CD4-positive, alpha-beta T cell treated with Interleukin-17A for 1 hour (primary cell): ENCODE data around the gene JARID2.

Source experiments
- DNase-seq: peaks from one replicate; pipeline ENCODE4 v3.0.0-alpha.2; 2020

Gene JARID2

DNA sequence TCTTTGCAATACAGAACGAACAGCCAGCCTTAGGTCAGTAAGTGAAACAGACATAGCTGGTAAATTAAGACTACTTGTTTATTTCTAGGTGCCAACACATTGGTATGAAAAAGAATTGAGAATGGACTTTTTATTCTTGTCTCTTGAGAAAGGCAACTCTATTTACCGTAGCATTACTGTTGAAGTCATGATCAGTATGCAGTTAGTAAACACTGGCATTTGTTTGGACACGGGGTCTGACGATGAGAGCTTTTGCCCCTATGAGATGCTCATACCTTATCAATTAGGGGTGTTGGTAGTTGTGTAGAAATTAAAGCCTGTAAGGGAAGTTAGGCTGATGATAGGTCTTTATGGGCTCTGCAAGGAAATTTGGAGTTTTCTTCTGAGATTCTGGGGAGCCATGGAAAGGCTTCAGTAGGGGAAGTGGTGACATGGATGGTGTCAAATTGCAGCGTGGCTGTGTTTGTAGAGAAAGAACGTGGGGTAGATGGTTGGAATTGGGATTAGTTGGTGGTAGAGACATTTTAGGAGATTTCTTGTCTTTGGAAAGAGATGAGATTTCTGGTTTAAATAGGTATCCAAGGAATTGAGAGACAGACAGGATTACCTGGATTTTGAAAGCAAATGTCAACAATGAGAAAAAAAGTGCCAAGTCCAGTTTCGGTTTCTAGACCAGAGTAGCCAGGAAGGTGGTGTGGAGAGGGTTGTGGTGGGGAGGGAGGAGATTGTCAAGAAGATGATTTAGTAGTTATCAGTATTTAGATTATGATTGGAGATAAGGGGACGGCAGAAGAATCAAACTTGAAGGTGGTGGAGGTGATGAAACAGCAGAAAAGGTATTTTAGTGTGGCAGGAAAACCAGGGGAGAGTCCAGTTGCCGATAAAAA, 116.6 kb downstream of the JARID2 start:
- DNase-seq = no peak

GRCh38 chr6:15363164-15363522, 117.3 kb downstream of the JARID2 start:
- no peak for DNase-seq

DNA sequence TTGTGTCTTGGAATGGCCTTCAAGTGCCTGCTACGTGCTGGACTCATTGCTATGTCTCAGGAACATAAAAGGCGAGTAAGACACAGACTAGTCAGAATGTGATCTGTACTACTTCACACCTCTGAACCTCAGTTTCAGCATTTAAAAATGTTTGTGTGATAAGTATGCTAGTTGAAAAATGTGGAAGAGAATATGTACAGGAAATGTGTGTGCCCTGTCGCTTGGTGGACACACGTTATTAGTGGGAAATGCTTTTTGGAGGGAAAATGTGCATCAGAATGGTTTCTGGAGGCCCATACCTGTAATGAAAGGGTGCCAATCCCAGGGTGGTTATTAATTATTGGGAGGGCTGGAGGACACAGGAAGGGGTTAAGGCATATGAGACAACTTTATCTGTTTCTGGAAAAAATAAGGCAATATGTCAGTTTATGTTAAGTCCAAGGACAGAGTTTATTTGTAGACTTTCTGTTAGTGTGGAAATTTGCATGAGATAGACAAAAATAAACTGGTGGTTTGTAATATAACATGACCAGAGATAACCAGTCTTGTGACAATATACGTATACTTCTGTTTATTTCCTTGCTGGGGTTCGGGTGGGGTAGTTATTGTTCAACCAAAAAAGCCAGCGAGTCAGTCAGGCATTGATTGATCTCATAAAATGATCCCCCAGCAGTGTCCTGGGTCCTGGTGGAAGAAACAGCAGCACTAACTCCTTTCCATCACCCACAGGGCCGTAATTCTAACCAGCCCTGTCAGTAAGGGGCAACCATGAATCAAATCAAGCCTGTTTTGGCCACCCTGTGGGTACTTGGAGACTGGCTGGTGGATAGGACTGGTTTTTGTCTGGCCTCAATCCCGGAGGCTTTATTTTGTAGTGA, 117.9 kb downstream of the JARID2 start:
- no peak for DNase-seq

DNA sequence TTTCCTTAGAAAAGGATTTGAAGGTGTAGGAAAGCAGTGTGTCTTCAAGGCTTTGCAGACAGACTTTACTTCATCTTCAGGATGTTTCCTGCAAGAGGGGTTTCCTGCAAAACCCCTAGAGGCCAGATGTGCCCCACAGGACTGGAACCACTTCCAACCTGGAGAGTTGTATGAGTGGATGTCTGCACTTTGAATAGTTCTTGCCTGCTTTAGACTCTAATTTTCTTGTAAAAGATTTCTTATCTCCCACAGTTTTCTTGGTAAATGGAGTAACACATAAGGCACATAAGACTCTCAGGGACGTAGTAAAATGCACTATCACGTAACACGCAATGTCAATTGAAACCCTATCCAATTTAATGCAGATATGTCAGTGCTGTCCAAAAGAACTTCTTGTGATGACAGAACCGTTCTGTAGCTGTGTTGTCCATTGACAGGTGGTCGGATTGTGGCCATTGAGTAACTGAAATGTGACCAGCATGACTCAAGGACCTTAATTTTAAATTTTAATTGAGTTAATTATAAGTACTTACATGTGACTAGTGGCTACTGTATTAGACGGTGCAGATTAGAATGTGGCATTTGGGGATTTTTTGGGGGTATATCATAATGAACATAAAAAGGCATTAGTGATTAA, 118.7 kb downstream of the JARID2 start:
- no peak for DNase-seq

GRCh38 chr6:15365273-15365687, 119.4 kb downstream of the JARID2 start:
- peak; percentile 37 for DNase-seq

GRCh38 chr6:15366003-15366535, 120.2 kb downstream of the JARID2 start:
- no peak for DNase-seq

DNA sequence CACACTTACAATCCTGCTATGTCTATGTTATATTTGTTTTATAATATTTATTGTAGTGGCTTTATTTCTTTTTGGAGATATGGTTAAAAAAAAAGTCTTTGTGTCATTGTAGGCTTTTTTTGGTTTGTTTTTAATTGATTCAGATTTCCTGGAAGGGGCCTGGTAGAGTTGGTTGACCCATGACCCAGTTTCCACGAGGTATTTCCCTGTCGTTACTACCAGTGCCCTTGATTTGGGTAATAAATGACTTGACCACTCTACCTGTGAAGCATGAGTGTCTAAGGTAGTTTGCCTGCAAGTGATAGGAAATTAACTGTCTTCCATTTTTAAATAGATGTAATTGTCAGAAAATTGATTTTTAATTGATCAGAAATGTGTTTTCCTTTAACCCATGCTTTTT, 121.0 kb downstream of the JARID2 start:
- DNase-seq = no peak

DNA sequence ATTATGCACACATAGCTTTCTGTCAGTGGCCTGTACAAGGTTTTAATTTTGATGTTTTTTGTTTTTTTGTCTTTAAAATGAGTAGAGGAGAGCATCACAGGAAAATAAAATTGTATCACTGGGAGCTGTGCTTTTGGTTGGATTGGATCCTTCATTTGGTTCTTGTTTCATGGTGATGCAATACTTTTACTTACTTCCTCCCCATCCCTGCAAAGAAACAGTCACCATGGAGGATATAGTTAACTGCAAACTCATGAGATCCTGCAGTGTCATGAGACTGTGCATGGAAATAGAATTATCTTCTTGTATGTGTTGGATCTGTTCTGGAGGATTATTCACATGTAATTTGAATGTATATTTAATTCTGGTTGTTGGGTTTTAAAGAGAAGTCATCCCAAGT, 122.3 kb downstream of the JARID2 start:
- no peak for DNase-seq

- DNase-seq = no peak
Measured at GRCh38 chr6:15368873-15369272, 123.0 kb downstream of the JARID2 start.

DNA sequence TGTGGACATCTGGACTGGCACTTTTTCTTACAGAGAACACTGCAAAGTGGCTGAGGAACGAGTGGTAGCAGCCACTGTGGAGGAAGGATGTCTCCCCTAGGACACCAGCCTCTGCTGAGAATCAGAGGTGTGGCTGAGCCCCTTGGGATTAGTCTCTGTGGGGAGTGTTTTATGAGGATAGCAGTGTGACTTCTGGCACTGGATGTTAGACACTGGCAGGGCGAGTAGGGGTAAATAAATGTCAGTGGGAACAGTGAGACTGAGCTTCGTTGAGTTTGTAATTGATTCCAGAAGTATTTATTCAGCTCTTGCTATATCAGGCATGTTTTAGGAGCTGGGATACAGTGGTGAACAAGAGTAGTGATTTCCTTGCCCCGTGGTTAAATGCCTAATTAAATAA, 124.0 kb downstream of the JARID2 start:
- no peak for DNase-seq

DNA sequence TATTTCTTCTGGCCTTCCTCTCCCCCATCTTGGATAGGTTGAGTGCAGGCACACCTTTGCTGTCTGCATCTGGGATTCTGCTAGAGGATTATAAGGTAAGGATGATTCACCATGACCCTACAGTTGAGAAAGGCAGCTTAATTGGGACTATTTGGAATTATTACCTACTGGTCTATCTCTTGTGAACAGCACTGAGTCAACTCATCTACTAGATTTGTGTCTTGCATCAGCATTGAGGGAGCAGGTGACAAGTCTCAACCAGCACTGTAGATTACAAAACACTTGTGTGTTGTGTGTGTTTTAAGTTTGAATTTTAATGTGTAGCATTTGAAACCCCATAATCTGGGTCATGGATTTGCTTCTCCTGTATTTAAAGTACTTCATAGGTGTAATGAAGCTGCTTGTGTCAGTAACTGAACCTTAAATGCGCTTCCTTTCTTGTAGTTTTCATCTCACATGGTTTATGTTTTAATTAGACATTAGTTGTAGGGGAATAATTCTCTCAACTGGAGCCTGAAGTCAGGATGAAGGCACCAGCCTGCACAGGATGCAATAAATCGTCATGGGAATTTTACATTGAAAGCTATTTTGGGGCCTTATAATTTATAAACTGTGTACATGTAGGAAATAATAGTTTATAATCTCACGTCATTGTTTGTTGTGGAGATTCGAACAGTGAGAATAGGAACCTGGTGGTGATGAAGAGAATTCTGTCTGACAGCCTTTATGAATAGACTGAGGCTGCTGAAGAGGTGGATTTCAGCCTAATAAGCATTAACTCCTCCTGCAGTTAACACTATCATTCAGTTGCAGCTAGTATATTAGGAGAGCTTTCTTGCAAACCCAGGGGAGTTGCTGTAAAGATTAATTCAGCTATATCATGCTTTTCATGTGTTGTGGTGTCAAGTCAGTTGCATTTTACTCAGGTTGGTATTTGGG, 125.1 kb downstream of the JARID2 start:
- DNase-seq = no peak

- DNase-seq = no peak
Measured at GRCh38 chr6:15372932-15373331, 127.1 kb downstream of the JARID2 start.

DNA sequence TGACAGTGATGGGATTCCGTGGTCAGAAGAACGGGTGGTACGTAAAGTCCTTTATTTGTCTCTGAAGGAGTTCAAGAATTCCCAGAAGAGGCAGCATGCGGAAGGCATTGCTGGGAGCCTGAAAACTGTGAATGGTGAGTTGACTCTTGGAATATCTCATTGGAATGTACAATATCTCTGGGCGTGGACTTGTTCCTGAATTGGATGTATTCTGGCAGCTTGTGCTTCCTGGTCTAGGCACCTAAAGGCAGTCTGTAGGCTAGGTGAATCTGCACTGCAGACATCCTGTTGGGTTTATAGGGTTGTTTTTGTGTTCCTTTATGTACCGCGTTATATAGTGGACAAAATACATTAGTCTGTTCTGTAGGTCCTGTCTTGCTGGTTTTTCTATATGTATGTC, 128.2 kb downstream of the JARID2 start:
- DNase-seq = no peak

DNA sequence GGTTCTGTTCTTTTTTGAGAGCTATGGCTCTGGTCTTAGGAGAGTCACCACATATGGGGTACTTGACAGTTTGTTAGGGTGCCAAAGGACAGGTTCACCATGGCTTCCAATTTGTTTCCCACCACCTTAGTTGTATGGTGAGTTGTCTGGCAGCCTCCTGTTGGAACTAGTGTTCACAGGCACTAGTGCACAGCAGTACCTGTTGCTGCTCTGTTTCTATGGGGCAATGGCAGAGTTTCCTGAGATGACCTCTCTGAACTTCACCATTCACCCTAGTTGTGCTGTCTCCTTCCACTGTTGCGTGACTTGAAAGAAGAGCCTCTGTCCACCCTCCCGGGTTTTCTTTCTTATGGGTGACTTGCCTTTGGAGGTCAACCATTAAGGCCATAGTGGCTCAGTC, 129.1 kb downstream of the JARID2 start:
- DNase-seq = no peak

DNA sequence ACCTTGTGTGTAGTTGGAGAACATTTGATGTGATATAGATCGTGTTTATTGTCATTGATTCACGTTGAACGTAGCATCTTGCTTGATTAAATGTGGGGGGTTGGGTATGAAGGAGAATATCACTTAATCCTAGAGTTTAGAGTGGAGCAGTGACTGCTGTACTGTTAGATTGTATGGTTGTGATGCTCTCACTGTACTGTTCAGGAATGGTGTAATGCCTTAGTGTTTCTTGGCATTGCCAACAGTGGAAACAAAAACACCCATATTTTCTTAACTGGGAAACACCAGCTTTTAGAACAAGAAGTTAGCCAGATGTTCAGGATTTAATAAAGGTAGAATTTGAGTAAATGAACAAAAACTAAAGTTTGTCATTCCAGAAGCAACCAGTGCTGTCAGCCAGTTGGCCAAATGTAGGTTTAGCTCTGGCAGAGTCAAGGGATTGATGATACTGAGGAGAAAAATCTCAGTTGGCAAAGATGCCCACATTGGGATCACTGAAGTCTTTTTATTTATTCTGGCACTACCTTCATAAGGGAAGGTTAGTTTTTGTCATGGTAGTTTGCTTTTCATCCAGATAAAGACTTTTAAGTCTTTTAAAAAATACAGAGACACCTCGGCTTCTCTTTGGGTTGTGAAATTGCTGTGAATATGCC, 129.9 kb downstream of the JARID2 start:
- DNase-seq = no peak

- DNase-seq = no peak
Measured at GRCh38 chr6:15376900-15377487, 131.1 kb downstream of the JARID2 start.

GRCh38 chr6:15378272-15378671, 132.4 kb downstream of the JARID2 start:
- no peak for DNase-seq

GRCh38 chr6:15378866-15379265, 133.0 kb downstream of the JARID2 start:
- DNase-seq = no peak

DNA sequence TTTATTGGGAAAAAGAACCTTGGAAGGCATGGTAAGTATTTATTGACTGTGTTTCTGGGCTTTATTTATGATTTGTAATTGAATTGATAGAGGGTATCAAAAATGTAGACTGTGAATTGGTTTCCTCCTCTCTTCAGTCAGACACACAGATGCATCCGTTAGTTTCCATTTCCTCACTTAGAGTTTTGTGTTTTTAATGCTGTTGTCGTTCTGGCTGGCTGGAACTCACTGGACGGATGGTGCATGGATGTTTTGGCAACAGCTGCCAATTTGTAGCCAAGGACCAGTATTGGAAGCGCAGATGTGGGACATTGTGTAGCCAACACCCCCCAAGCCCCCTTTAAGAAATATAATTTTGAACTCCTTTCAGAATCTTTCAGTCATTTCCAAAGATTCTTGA, 134.5 kb downstream of the JARID2 start:
- DNase-seq = no peak

- no peak for DNase-seq
Measured at GRCh38 chr6:15382089-15382488, 136.2 kb downstream of the JARID2 start.

DNA sequence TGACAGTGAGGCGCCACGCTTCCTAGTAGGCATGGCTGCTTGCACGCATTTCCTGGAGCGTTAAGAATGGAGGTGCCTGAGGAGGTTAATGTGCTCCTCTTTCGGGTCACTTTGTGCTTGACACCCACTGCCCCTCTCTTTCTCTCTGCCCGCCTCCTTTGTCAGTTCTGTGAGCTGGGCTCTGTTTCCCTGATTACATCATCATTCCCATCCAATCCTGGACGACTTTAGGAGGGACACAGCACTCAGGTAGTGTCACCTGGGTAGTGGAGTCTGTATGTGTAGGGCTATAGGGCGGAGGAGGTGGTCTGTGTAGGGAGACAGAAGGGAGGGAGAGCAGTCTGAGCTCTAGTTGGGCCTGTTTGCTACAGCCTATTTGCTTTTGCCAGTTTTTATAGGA, 136.8 kb downstream of the JARID2 start:
- DNase-seq = no peak
